Pancreas (tissue), 10 donors: ENCODE results near the gene NRSN2. TPM values are rescaled to one million over a fixed set of nuclear protein-coding genes. Genes with fewer than 3 reads are reported as not detected.

Experiments
- ATAC-seq, 4 donors: fragments of 200-7000 bp; cut with Tn5 transposase; one replicate each; pipeline versions ENCODE4 v1.8.0 to v1.9.1; 2020; ENCODE audit warnings: mild to moderate bottlenecking in 4 of 4, moderate library complexity in 4 of 4
- DNase-seq, 6 donors: peaks; one replicate each; pipeline ENCODE4 v3.0.0-alpha.2; 2020
- FAIRE-seq: peaks from 2 replicates; lab custom pipeline; 2012; peaks lifted over from hg19 to GRCh38; lab: Jason Lieb, UNC
- H3K27ac ChIP-seq, 4 donors: fragments of 200-600 bp; sonication (generic); 1 replicate in 3 of 4; 2 replicates in 1 of 4; pipeline versions ENCODE4 v1.5.0 to v1.8.0; 2020
- H3K27me3 ChIP-seq, 4 donors: fragments of 200-600 bp; one replicate each; pipeline ENCODE4 v1.8.0; 2021
- H3K36me3 ChIP-seq, 3 donors: fragments of 200-600 bp; sonication (generic) in 1 of 3; one replicate each; pipeline versions ENCODE4 v1.5.0 to v1.8.0; 2020 to 2021
- H3K4me1 ChIP-seq, 3 donors: fragments of 200-600 bp; one replicate each; pipeline ENCODE4 v1.8.0; 2021
- H3K4me3 ChIP-seq, 4 donors: fragments of 200-600 bp; sonication (generic) in 2 of 4; one replicate each; pipeline versions ENCODE4 v1.5.0 to v1.8.0; 2020 to 2021
- H3K9me3 ChIP-seq, 4 donors: fragments of 200-600 bp; one replicate each; pipeline ENCODE4 v1.8.0; 2021
- WGBS, 2 donors: extraction: QIAGEN DNeasy Blood & Tissue Kit; methylation state at CpG; one replicate each; pipeline ENCODE4 v1.1.7; 2013; 5-methylcytosine and 5-hydroxymethylcytosine counted together
- intact Hi-C, 3 donors: fragments of 100-400 bp; cut with DNase I; formaldehyde crosslinking; loops; one replicate each; pipeline versions ENCODE4 v1.11.1 to v1.14.2; 2022
- polyA plus RNA-seq, 2 donors: library from polyadenylated mRNA; stranded (reverse); fragments of 200-250 nt; gene quantifications; one replicate each; pipeline ENCODE4 v1.2.3, GENCODE V29; 2013
- total RNA-seq, 6 donors: library from RNA; stranded (reverse); fragmentation: NEBNext Ultra II Directional in 4 of 6; extraction: Animal tissue kit (Norgen Biotek cat#: 25700) in 4 of 6; gene quantifications; one replicate each; pipeline versions ENCODE4 v1.2.1 to v1.2.4, GENCODE V29; 2021 to 2023
- TF ChIP-seq, protein P1 (sequence below), 4 donors: fragments of 200-600 bp; sonication (generic) in 3 of 4; IDR thresholded peaks; one replicate each; pipeline versions ENCODE4 v1.5.0 to v1.8.0; 2021; ENCODE audit warnings: antibody characterized with exemption in 4 of 4
- donor health status: healthy with polysubstance abuse.
- donor health status: DM: no; HTN: no; CAD: no; lungs with moderate emphysema.
- donor health status: DM: no; HTN: no; CAD: no.
- donor health status: control.
- donor health status: control.
- donor health status: Bipolar disorder and iron deficiency.
- donor health status: DM: yes; HTN: yes; CAD: no.
- donor health status: DM: no; HTN: no; CAD: no.
- donor health status: DM: no; HTN: no; CAD: no.
- donor health status: DM: yes; HTN: yes; CAD: no.

NRSN2 gene, protein sequence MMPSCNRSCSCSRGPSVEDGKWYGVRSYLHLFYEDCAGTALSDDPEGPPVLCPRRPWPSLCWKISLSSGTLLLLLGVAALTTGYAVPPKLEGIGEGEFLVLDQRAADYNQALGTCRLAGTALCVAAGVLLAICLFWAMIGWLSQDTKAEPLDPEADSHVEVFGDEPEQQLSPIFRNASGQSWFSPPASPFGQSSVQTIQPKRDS
- total RNA-seq (10 to 100 TPM; 10.7 to 23.0 (median 15.3) TPM), polyA plus RNA-seq (10 to 100 TPM; 25.5 to 41.3 TPM)

GRCh38 chr20:346640-347316, at the start of gene NRSN2:
NRSN2 (plus strand) TSS chr20:347111; CDS start chr20:349644, 2,533 bp downstream.
- H3K27ac ChIP-seq: peak within 1 kb of the TSS; percentile 52 to 90 (median 84)
- 4% methylated on average over 37 to 50 of the region's 50 CpGs for WGBS, 2 donors
- H3K36me3 ChIP-seq: no peaks in the 10 kb centered on the region
- H3K27me3 ChIP-seq: no peaks in the 10 kb centered on the region
- peak; percentile 53 to 87 (median 70) for DNase-seq
- intact Hi-C loops: no loop called here
- H3K9me3 ChIP-seq: no peaks in the 10 kb centered on the region
- FAIRE-seq: no peak
- H3K4me1 ChIP-seq: peaks cover 0 to 15% (median 10%) of the 10 kb centered on the region in 3 donors
- H3K4me3 ChIP-seq: peak within 1 kb of the TSS; percentile 53 to 77 (median 63)
- TF ChIP-seq, protein P1, sequence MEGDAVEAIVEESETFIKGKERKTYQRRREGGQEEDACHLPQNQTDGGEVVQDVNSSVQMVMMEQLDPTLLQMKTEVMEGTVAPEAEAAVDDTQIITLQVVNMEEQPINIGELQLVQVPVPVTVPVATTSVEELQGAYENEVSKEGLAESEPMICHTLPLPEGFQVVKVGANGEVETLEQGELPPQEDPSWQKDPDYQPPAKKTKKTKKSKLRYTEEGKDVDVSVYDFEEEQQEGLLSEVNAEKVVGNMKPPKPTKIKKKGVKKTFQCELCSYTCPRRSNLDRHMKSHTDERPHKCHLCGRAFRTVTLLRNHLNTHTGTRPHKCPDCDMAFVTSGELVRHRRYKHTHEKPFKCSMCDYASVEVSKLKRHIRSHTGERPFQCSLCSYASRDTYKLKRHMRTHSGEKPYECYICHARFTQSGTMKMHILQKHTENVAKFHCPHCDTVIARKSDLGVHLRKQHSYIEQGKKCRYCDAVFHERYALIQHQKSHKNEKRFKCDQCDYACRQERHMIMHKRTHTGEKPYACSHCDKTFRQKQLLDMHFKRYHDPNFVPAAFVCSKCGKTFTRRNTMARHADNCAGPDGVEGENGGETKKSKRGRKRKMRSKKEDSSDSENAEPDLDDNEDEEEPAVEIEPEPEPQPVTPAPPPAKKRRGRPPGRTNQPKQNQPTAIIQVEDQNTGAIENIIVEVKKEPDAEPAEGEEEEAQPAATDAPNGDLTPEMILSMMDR (IDR thresholded peaks at IDR 0.05): no peak
- ATAC-seq: peak; percentile 72 to 86 (median 73)

GRCh38 chr20:297925-298775, 48.8 kb upstream of the NRSN2 start:
- Histone ChIP-seq H3K36me3 (no peaks in the 10 kb centered on the region), H3K4me1 (peaks cover 13 to 20% (median 16%) of the 10 kb centered on the region in 3 donors), H3K9me3 (no peaks in the 10 kb centered on the region), H3K27ac (peak overlapping the region; percentile 91 to 98 (median 98)), H3K4me3 (peak overlapping the region; percentile 67 to 99 (median 88)), H3K27me3 (no peaks in the 10 kb centered on the region)
- TF ChIP-seq, protein P1 (IDR thresholded peaks at IDR 0.05): no peak
- intact Hi-C loops: no loop called here
- FAIRE-seq (no peak), DNase-seq (peak; percentile 53 to 86 (median 70)), ATAC-seq (peak; percentile 44 to 75 (median 66))
- 0 to 1% methylated on average over 67 to 75 of the region's 75 CpGs for WGBS, 2 donors

GRCh38 chr20:298776-299391, 48.0 kb upstream of the NRSN2 start:
- TF ChIP-seq, protein P1 (IDR thresholded peaks at IDR 0.05): no peak
- Histone ChIP-seq H3K4me3 (peak overlapping the region; percentile 67 to 99 (median 88)), H3K36me3 (no peaks in the 10 kb centered on the region), H3K4me1 (peaks cover 13 to 20% (median 16%) of the 10 kb centered on the region in 3 donors), H3K27me3 (no peaks in the 10 kb centered on the region), H3K27ac (peak overlapping the region in 3 of 4 donors; percentile 91 to 98 (median 98)), H3K9me3 (no peaks in the 10 kb centered on the region)
- FAIRE-seq: no peak
- intact Hi-C loops: no loop called here
- 7 to 10% methylated on average over 15 of the region's 15 CpGs for WGBS, 2 donors
- no peak for ATAC-seq
- DNase-seq: no peak

DNA sequence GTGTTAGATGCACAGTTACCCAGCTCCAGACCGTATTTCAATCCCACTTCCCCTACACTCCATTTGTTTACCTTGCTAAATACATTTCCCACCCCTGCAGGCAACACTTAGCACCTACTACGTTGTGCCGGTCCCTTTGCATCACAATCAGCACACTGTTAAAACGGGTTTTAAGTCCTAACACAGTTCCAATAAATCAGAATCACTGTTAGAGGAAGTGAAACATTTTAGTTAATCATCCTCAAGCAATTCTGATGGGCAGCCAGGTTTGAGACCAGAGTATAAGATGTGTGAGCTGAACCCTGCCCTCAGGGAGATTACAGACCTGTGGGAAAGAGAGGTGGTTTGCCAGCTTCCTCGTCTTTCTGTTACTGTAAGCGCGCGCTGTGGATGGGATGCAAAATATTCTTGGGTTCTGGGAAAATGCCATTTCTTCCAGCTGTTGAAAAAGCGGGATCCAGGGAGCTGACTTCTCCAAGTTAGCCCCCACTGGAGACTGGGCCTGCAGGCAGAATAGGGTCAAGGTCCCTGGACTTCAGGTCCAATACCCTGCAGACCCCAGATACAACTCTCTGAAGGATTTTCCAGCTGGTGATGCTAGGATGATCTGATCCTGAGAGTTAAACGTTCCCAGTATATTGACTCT, 46.4 kb upstream of the NRSN2 start:
- H3K36me3 ChIP-seq: no peaks in the 10 kb centered on the region
- H3K27me3 ChIP-seq: no peaks in the 10 kb centered on the region
- peaks cover 13 to 20% (median 16%) of the 10 kb centered on the region in 3 donors for H3K4me1 ChIP-seq
- H3K9me3 ChIP-seq: no peaks in the 10 kb centered on the region
- no peak for FAIRE-seq
- ATAC-seq: no peak
- intact Hi-C loops: no loop called here
- TF ChIP-seq, protein P1 (IDR thresholded peaks at IDR 0.05): no peak
- H3K27ac ChIP-seq: no peak overlapping the region
- WGBS, 2 donors: 51 to 63% methylated on average over 10 of the region's 10 CpGs
- peak overlapping the region in 2 of 4 donors; percentile 80 to 95 for H3K4me3 ChIP-seq
- no peak for DNase-seq
